ENCODE data around the gene PLAAT3.
"Not testable (repeated sequence)": the region's sequence is repeated elsewhere in the genome, so short reads cannot be mapped to it uniquely, and the experiment has no call there.

The PLAAT3 gene

GRCh38 chr11:63536669-63537292, 77.5 kb downstream of the PLAAT3 start, which contains the start of gene PLAAT4:
Gene PLAAT4 (plus strand): TSS chr11:63536808. CDS start chr11:63536869, 61 bp downstream.
- no peak for TF ChIP-seq JUND (IDR thresholded peaks at IDR 0.05; ENCODE audit: low read depth)
- in situ Hi-C loops (cut with HindIII; ENCODE audit: low pct_unique_long_range_greater_than_20kb, low sequenced_read_pairs), result no loop called here
- DNase-seq (ENCODE audit: low read depth in 1 of 2, low spot score in 1 of 2), result peak; percentile 41 to 62

GRCh38 chr11:63535734-63536133, 78.5 kb downstream of the PLAAT3 start:
- TF ChIP-seq JUND (IDR thresholded peaks at IDR 0.05; ENCODE audit: low read depth), result no peak
- in situ Hi-C loops (cut with HindIII; ENCODE audit: low pct_unique_long_range_greater_than_20kb, low sequenced_read_pairs), result no loop called here

GRCh38 chr11:63534895-63535461, 79.3 kb downstream of the PLAAT3 start:
- DNase-seq (ENCODE audit: low read depth in 1 of 2, low spot score in 1 of 2), result no peak
- in situ Hi-C loops (cut with HindIII; ENCODE audit: low pct_unique_long_range_greater_than_20kb, low sequenced_read_pairs), result no loop called here
- no peak for TF ChIP-seq JUND (IDR thresholded peaks at IDR 0.05; ENCODE audit: low read depth)

More at GRCh38 chr11:63535734-63536133, 78.5 kb downstream of the PLAAT3 start:
- DNase-seq (ENCODE audit: low read depth in 1 of 2, low spot score in 1 of 2), result no peak

DNA sequence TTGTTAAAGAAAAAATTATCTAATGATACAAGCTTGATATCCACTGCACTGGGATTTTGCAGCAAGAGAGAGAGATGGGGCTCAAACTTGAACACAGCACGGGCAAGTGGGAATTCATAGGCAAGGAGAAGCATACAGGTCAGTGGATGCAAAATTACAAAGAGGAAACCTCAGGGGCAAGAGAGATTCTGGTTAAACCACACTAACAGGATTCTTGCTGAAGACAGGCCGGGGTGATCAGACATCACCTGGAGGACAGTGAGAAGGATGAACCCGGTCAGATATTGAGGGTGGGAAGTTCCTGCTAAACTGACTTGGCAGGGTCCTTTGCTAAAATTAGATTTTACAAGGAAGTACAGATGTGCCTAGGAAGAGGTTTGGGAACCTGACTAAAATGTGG, 80.2 kb downstream of the PLAAT3 start:
- TF ChIP-seq JUND (IDR thresholded peaks at IDR 0.05; ENCODE audit: low read depth), result no peak
- in situ Hi-C loops (cut with HindIII; ENCODE audit: low pct_unique_long_range_greater_than_20kb, low sequenced_read_pairs), result no loop called here
- DNase-seq (ENCODE audit: low read depth in 1 of 2, low spot score in 1 of 2), result peak in 1 of 2 experiments; percentile 81

DNA sequence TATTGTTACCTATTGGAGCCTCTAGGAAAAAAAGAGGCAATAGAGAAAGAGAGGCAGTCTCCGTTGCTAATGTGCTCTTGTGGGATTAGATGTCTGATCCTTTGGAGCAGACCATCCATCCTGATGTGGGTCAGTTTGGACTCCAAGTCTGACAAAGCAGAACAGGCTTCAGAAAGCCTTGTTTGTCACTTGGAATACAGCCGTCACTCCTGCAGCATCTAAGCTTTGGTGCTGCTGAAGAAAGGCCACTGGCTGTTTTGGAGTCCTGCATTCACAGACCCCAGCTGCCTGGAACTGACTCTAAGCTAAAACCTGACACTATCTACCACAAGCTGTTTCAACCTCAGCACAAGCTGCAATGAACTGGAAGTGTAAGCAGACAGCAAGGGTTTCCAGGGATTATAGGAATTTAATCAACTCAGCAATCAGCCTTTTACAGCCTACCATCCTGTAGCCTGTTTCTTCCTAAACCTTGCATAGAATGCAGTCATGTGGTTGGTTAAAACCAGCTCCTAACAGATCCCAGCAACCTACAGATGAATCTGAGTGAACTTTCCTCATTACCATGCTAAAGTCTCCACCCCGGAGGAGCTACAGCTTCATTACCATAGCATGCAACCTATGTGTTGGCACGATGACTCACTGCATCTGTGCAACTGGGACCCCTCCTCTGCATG, 81.3 kb downstream of the PLAAT3 start:
- DNase-seq (ENCODE audit: low read depth in 1 of 2, low spot score in 1 of 2), result peak; percentile 70 to 92
- TF ChIP-seq JUND (IDR thresholded peaks at IDR 0.05; ENCODE audit: low read depth), result no peak
- in situ Hi-C loops (cut with HindIII; ENCODE audit: low pct_unique_long_range_greater_than_20kb, low sequenced_read_pairs), result no loop called here

DNA sequence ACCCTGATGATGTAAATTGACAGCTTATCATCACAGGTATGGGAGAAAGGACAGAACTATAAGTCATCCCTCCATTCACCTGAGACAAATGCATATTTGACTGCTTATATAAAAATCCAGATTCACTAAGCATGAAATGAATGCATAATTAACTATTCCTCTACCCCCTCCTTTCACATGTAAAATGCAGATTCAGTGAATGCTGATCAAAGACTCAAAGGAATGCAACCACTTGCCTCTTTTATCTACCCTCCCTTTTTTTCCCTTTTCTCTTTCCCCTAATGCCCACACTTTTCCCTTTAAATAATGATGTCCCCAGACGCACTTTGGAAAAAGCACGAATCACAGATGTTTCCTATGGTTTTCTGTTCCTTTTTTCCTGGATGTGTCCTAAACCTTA, 82.1 kb downstream of the PLAAT3 start:
- no peak for DNase-seq (ENCODE audit: low read depth in 1 of 2, low spot score in 1 of 2)
- in situ Hi-C loops (cut with HindIII; ENCODE audit: low pct_unique_long_range_greater_than_20kb, low sequenced_read_pairs), result no loop called here
- TF ChIP-seq JUND (IDR thresholded peaks at IDR 0.05; ENCODE audit: low read depth), result no peak

DNA sequence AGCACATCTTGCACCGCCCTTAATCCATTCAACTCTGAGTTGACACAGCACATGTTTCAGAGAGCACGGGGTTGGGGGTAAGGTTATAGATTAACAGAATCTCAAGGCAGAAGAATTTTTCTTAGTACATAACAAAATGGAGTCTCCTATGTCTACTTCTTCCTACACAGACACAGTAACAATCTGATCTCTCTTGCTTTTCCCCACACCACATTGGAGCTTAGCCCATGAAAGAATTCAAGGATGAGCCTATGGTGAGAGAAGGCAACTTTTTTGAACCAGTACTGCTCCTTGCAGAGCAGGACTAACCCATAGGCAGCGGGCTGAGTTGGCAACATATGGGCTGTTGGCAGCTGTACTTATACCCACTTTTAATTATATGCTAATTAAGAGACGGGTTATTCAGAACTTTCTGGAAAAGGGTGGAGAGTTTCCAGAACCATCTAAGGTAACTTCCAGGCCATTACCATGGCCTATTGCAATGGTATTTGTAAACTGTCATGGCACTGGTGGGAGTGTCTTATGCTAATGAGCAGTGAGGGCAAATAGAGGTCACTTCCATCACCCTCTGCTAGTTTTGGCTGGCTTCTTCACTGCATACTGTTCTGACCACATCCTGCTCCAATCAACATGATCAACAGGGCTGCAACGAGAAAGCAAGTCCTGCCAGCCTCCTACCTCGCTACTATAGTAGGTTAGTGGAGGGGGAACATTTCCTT, 83.0 kb downstream of the PLAAT3 start:
- in situ Hi-C loops (cut with HindIII; ENCODE audit: low pct_unique_long_range_greater_than_20kb, low sequenced_read_pairs), result not testable (repeated sequence)
- peak; percentile 65 to 100 for DNase-seq (ENCODE audit: low read depth in 1 of 2, low spot score in 1 of 2)

- TF ChIP-seq JUND (IDR thresholded peaks at IDR 0.05; ENCODE audit: low read depth), result no peak
- no peak for DNase-seq (ENCODE audit: low read depth in 1 of 2, low spot score in 1 of 2)
- in situ Hi-C loops (cut with HindIII; ENCODE audit: low pct_unique_long_range_greater_than_20kb, low sequenced_read_pairs), result no loop called here
Observed at GRCh38 chr11:63530021-63530420, 84.2 kb downstream of the PLAAT3 start.

DNA sequence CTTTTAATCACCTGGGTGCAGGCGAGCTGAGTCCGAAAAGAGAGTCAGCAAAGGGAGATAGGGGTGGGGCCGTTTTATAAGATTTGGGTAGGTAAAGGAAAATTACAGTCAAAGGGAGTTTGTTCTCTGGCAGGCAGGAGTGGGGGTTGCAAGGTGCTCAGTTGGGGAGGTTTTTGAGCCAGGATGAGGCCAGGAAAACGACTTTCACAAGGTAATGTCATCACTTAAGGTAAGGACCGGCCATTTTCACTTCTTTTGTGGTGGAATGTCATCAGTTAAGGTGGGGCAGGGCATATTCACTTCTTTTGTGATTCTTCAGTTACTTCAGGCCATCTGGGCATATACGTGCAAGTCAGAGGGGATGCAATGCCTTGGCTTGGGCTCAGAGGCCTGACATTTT, 84.9 kb downstream of the PLAAT3 start:
- DNase-seq (ENCODE audit: low read depth in 1 of 2, low spot score in 1 of 2); in situ Hi-C loops (cut with HindIII; ENCODE audit: low pct_unique_long_range_greater_than_20kb, low sequenced_read_pairs): not testable (repeated sequence)

GRCh38 chr11:63528729-63529278, 85.4 kb downstream of the PLAAT3 start:
- in situ Hi-C loops (cut with HindIII; ENCODE audit: low pct_unique_long_range_greater_than_20kb, low sequenced_read_pairs); DNase-seq (ENCODE audit: low read depth in 1 of 2, low spot score in 1 of 2): not testable (repeated sequence)

- DNase-seq (ENCODE audit: low read depth in 1 of 2, low spot score in 1 of 2); in situ Hi-C loops (cut with HindIII; ENCODE audit: low pct_unique_long_range_greater_than_20kb, low sequenced_read_pairs): not testable (repeated sequence)
Observed at GRCh38 chr11:63528156-63528555, 86.1 kb downstream of the PLAAT3 start.

- in situ Hi-C loops (cut with HindIII; ENCODE audit: low pct_unique_long_range_greater_than_20kb, low sequenced_read_pairs), result no loop called here
- no peak for TF ChIP-seq JUND (IDR thresholded peaks at IDR 0.05; ENCODE audit: low read depth)
- no peak for DNase-seq (ENCODE audit: low read depth in 1 of 2, low spot score in 1 of 2)
Observed at GRCh38 chr11:63527667-63528066, 86.6 kb downstream of the PLAAT3 start.

Measured in T47D (cell line).